Fibroblast of skin of scalp (primary cell): ENCODE data around the gene CHRNA7.
"Not testable (repeated sequence)": the region's sequence is repeated elsewhere in the genome, so short reads cannot be mapped to it uniquely, and the experiment has no call there.

Source experiments
- DNase-seq: peaks from one replicate; pipeline ENCODE4 v3.0.0-alpha.2; 2013

Gene CHRNA7

GRCh38 chr15:32193780-32194179, 163.5 kb downstream of the CHRNA7 start:
- not testable (repeated sequence) for DNase-seq

- not testable (repeated sequence) for DNase-seq
These were observed 165.9 kb downstream of the CHRNA7 start for GRCh38 chr15:32196206-32196605.

- not testable (repeated sequence) for DNase-seq
These were observed 168.6 kb downstream of the CHRNA7 start for GRCh38 chr15:32198938-32199337.

GRCh38 chr15:32209081-32209480, 178.8 kb downstream of the CHRNA7 start:
- DNase-seq = not testable (repeated sequence)

GRCh38 chr15:32218666-32219065, 188.4 kb downstream of the CHRNA7 start:
- DNase-seq = no peak
